Epithelial cell of proximal tubule (primary cell): ENCODE measurements around the gene TXNRD3. TPM values are rescaled to one million over a fixed set of nuclear protein-coding genes. Genes with fewer than 3 reads are reported as not detected.

Source experiments
- DNase-seq: peaks from one replicate; pipeline ENCODE4 v3.0.0-alpha.2; 2011; ENCODE audit warnings: low read depth
- H3K4me3 ChIP-seq: 2 replicates; pipeline ENCODE4 v1.5.1; 2011; ENCODE audit warnings: low read depth, mild to moderate bottlenecking, low read length
- total RNA-seq: library from RNA; depleted of rRNA; stranded (reverse); fragments of >200 nt; gene quantifications from 2 replicates; pipeline ENCODE4 v1.2.3, GENCODE V29; 2015
- TF ChIP-seq, protein P1 (sequence below): conservative IDR thresholded peaks from 2 replicates; pipeline ENCODE4 v1.5.1; 2012; ENCODE audit warnings: low read depth, mild to moderate bottlenecking, low read length

The TXNRD3 gene
- total RNA-seq, 1 donor from 2014 or later: 4.5 TPM

DNA sequence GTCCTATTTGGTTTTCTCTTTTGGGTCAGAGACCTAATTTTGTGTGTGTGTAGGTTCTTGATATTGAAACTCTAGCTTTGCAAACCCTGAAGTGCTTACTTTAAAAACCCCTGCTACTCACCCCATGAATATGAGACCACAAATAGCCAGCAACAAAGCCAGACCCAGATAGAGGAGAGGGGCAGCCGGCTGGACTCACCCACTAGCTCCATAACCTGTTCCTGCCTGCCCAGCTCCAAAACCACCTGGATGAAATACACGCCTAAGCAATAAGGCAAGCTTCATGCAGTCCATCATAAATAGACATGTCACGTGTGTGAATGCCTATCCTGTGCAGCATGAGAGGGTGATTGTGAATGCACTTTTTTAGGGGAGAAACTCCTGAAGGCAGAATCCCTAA, 3.7 kb upstream of the TXNRD3 start:
- DNase-seq: no peak
- TF ChIP-seq, protein P1, sequence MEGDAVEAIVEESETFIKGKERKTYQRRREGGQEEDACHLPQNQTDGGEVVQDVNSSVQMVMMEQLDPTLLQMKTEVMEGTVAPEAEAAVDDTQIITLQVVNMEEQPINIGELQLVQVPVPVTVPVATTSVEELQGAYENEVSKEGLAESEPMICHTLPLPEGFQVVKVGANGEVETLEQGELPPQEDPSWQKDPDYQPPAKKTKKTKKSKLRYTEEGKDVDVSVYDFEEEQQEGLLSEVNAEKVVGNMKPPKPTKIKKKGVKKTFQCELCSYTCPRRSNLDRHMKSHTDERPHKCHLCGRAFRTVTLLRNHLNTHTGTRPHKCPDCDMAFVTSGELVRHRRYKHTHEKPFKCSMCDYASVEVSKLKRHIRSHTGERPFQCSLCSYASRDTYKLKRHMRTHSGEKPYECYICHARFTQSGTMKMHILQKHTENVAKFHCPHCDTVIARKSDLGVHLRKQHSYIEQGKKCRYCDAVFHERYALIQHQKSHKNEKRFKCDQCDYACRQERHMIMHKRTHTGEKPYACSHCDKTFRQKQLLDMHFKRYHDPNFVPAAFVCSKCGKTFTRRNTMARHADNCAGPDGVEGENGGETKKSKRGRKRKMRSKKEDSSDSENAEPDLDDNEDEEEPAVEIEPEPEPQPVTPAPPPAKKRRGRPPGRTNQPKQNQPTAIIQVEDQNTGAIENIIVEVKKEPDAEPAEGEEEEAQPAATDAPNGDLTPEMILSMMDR: no peak
- H3K4me3 ChIP-seq: no peak overlapping the region

DNA sequence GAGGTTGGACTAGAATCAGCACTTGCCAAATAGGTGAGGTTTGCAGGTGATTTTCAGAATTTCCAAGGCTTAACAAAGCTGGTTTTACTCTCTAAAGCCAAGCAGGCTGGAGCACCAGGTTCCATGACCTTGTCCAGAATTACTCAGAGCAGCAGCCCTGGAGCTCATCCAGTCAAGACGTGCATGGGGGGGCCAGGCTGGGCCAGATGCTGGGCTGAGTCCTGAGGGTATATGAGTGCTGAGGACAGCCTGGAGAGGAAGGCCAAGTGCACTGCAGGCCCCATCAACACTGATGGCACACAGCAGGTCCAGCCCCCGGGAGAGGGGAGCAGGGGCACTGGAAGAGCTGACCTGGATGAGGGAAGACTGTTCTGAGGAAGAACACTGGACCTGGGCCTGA, 3.0 kb upstream of the TXNRD3 start:
- TF ChIP-seq, protein P1: no peak
- no peak overlapping the region for H3K4me3 ChIP-seq
- no peak for DNase-seq

DNA sequence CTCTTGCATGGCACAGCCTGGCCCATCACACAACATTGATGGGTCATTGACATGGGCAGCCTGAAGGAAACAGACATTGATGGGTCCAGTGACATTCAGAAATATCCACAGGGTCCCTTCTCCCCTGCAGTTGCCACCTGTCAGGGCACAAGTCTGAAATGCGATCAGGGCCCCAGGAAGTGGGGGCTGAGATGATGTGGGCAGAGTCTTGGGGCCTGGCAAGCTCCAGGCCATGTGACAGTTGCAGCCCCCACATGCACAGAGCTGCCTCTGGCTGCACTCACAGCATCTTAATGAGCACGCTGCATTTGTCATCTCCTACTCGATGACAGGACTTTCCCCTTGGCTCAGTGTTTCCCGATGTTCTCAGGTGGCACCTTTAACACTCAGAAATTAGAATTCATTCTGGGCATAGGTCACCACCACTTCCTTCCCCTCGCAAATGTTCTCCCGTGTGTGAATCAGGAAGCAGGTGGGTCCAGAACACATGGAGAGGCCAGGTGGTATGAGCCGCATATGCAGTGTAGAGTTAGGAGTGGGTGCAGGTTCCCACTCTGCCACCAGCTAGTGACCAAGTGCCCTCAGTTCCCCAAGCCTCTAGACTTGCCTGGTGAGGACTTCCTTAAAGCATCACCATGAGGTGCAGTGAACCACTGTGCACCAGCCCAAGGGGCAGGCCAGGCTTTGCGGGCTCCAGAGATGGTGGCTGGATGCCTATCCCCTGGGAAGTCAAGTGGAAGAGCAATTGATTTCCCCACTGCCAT, 1.6 kb upstream of the TXNRD3 start:
- no peak for DNase-seq
- TF ChIP-seq, protein P1: no peak
- no peak overlapping the region for H3K4me3 ChIP-seq

DNA sequence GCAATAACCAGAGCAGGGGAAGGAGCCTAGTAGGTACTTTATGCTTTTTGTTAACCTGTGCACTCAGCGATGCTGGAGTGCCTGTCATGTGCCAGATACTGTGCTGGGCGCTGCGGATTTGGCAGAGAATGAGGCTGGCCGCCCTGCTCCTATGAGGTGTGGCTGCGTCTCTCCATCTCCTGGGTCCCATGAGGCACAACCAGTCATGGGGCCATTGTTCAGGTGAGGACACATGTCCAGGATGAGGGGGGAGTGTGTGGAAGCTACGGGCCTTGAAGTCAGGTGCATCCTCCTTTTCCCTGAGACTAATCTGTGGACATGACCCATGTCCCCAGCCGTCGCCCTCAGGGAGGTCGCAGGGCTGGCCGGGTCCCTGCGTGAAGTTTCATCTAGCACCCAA, 963 bp upstream of the TXNRD3 start:
- no peak overlapping the region for H3K4me3 ChIP-seq
- TF ChIP-seq, protein P1: no peak
- DNase-seq: no peak

DNA sequence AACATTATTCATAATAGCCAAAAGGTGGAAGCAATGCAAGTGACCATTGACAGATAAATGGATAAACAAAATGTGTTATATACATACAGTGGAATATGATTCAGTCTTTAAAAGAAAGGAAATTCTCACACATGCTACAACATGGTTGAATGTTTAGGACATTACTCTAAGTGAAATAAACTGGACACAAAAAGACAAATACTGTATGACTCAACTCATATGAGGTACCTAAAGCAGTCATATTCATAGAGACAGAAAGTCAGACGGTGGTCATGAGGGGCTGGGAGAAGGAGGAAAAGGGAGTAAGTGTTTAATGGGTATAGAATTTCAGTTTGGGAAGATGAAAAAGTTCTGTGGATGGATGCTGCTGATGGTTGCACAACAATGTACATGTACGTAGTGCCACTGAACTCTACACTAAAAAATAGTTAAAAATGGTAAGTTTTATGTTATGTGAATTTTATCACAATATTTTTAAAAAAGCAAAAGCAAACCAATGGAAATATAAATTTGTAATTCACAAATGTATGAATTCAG, 5.3 kb downstream of the TXNRD3 start:
- DNase-seq: no peak
- TF ChIP-seq, protein P1: no peak

DNA sequence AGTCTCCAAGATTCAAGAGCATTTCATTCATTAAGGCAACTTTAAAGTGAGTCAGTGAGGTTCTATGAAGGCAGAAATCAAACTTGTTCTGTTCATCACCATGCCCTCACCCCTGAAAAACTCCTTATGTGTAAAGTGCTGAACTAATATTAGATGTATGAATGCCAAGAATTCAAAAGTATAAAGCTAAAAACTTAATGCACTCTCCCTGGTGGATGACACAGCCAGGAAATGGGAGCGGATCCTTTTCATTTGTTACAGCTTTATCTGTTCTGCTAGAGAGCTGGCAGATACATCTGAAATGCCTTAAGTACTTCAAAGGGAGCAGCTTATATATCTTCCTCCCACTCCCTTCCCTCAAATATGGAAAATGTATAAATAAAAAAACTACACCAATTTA, 8.2 kb downstream of the TXNRD3 start:
- TF ChIP-seq, protein P1: no peak
- H3K4me3 ChIP-seq: no peak overlapping the region
- no peak for DNase-seq

More for the DNA sequence above, 5.3 kb downstream of the TXNRD3 start:
- no peak overlapping the region for H3K4me3 ChIP-seq

DNA sequence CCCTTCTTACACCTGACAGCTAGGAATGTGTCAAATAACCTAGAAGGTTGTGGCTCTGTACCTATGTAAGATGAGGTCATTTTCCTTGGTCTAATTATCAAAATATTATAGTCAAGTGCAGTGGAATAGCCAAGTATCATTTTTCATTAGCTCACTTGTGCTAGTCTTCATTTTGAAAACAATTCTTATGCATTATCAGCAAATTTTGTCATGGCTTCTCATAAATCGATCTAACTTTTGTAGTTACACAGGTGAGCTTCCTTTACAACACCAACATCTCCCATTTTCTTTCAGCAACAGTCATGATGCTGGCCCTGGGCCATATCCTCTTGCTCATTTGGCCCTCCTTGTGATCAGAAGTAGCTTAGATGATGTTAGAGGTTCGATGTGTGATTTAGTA, 10.3 kb downstream of the TXNRD3 start:
- no peak overlapping the region for H3K4me3 ChIP-seq
- TF ChIP-seq, protein P1: no peak
- DNase-seq: no peak
